Lower leg skin (tissue), 3 donors: ENCODE measurements around the gene CCDC169.

Source experiments
- CTCF ChIP-seq, 3 donors: fragments of 450-650 bp; IDR thresholded peaks; one replicate each; pipeline ENCODE4 v1.5.1; 2016; ENCODE audit warnings: antibody characterized with exemption in 3 of 3, mild to moderate bottlenecking in 3 of 3, moderate library complexity in 2 of 3
- POLR2A ChIP-seq, 2 donors: fragments of 450-650 bp; IDR thresholded peaks; one replicate each; pipeline ENCODE4 v1.6.1; 2016 to 2017; ENCODE audit warnings: antibody characterized with exemption in 2 of 2, mild to moderate bottlenecking in 1 of 2, moderate library complexity in 1 of 2

- TF ChIP-seq POLR2A (IDR thresholded peaks at IDR 0.05) (no peak), CTCF (IDR thresholded peaks at IDR 0.05) (no peak)
Observed at GRCh38 chr13:36259361-36260137, 38.1 kb downstream of the CCDC169 start.
